Uterus (tissue), 2 donors: ENCODE measurements around the gene ZNF362.

Source experiments
- POLR2A ChIP-seq, 2 donors: fragments of 450-650 bp; IDR thresholded peaks; one replicate each; pipeline ENCODE4 v1.6.1; 2016; ENCODE audit warnings: antibody characterized with exemption in 2 of 2, mild to moderate bottlenecking in 1 of 2, moderate library complexity in 1 of 2
- TF ChIP-seq, protein P1 (sequence below), 4 experiments: fragments of 200-600 bp in 2 of 4; fragments of 450-650 bp in 2 of 4; sonication (generic) in 2 of 4; IDR thresholded peaks; one replicate each; pipeline ENCODE4 v1.5.1; 2016 to 2019; ENCODE audit warnings: antibody characterized with exemption in 4 of 4, mild to moderate bottlenecking in 2 of 4, moderate library complexity in 1 of 4

DNA sequence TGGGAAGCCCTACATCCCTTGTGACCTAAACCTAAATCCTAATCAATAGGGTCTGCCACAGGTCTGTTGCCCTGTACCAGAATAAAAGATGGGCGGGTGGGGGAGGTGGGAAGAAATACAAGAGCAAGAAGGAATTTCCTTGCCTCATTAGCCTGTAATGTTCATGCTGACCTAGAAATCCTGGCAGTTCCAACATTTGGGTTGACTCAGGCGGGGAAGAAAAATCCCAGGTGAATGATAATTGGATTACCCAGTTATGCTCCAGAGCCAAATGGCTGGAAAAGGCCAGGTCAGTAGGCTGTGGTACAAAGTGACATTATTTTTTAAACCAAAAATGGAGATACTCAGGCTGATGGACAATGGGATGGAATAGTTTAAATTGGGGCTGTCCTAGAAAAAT is 91.9 kb downstream of the ZNF362 start:
- TF ChIP-seq POLR2A (IDR thresholded peaks at IDR 0.05): no peak
- TF ChIP-seq, protein P1, sequence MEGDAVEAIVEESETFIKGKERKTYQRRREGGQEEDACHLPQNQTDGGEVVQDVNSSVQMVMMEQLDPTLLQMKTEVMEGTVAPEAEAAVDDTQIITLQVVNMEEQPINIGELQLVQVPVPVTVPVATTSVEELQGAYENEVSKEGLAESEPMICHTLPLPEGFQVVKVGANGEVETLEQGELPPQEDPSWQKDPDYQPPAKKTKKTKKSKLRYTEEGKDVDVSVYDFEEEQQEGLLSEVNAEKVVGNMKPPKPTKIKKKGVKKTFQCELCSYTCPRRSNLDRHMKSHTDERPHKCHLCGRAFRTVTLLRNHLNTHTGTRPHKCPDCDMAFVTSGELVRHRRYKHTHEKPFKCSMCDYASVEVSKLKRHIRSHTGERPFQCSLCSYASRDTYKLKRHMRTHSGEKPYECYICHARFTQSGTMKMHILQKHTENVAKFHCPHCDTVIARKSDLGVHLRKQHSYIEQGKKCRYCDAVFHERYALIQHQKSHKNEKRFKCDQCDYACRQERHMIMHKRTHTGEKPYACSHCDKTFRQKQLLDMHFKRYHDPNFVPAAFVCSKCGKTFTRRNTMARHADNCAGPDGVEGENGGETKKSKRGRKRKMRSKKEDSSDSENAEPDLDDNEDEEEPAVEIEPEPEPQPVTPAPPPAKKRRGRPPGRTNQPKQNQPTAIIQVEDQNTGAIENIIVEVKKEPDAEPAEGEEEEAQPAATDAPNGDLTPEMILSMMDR (IDR thresholded peaks at IDR 0.05): no peak
